GM18907 (cell line): ENCODE results near the gene TBXAS1.

Source experiments
- ATAC-seq: cut with Tn5 transposase; IDR thresholded peaks from one replicate; pipeline ENCODE4 v1.9.1; 2021; ENCODE audit warnings: mild to moderate bottlenecking, moderate library complexity; ENCODE audit not compliant: unreplicated experiment

Gene TBXAS1

GRCh38 chr7:140060788-140061606 is 231.9 kb downstream of the TBXAS1 start:
- no peak for ATAC-seq

GRCh38 chr7:140061607-140061930 is 232.5 kb downstream of the TBXAS1 start:
- ATAC-seq, result no peak

- ATAC-seq, result peak; percentile 53
Measured at GRCh38 chr7:140062118-140062527, 233.1 kb downstream of the TBXAS1 start.

GRCh38 chr7:140062528-140063299 is 233.7 kb downstream of the TBXAS1 start, which contains the start of gene PARP12:
TSS of gene PARP12 (minus strand) at chr7:140062951. CDS start at chr7:140062847, 104 bp downstream.
- ATAC-seq, result peak; percentile 92

GRCh38 chr7:140067052-140067451 is 238.0 kb downstream of the TBXAS1 start:
- no peak for ATAC-seq

- no peak for ATAC-seq
Measured at GRCh38 chr7:140068033-140068432, 239.0 kb downstream of the TBXAS1 start.

- ATAC-seq, result no peak
Measured at GRCh38 chr7:140069298-140069949, 240.4 kb downstream of the TBXAS1 start.
